Esophagus muscularis mucosa (tissue), 4 donors: ENCODE measurements around the gene LAMP5. TPM values are rescaled to one million over a fixed set of nuclear protein-coding genes. Genes with fewer than 3 reads are reported as not detected.

Source experiments
- DNase-seq: peaks from one replicate; pipeline ENCODE4 v3.0.0-alpha.2; 2017; ENCODE audit errors: extremely low spot score
- H3K27ac ChIP-seq, 4 donors: fragments of 200-600 bp; sonication (generic); replicated peaks in 1 of 4; 1 replicate in 3 of 4; 2 replicates in 1 of 4; pipeline ENCODE4 v1.5.1; 2016 to 2019; ENCODE audit warnings: mild to moderate bottlenecking in 1 of 4
- H3K27me3 ChIP-seq, 4 donors: fragments of 200-600 bp; sonication (generic); one replicate each; pipeline versions ENCODE4 v1.5.1 to v1.6.0; 2016 to 2019
- H3K36me3 ChIP-seq, 4 donors: fragments of 200-600 bp; sonication (generic); one replicate each; pipeline ENCODE4 v1.5.1; 2016 to 2019
- H3K4me1 ChIP-seq, 4 donors: fragments of 200-600 bp; sonication (generic); one replicate each; pipeline ENCODE4 v1.5.1; 2016 to 2019
- H3K4me3 ChIP-seq, 4 donors: fragments of 200-600 bp; sonication (generic); 1 replicate in 2 of 4; 2 replicates in 2 of 4; pipeline ENCODE4 v1.5.1; 2016 to 2019; ENCODE audit warnings: mild to moderate bottlenecking in 4 of 4, moderate library complexity in 1 of 4
- H3K9me3 ChIP-seq, 4 donors: fragments of 200-600 bp; sonication (generic); 1 replicate in 3 of 4; 2 replicates in 1 of 4; pipeline ENCODE4 v1.5.1; 2016 to 2019
- EP300 ChIP-seq: sonication (generic); formaldehyde crosslinking; IDR thresholded peaks from one replicate; pipeline ENCODE4 v1.6.1; 2017; ENCODE audit warnings: antibody characterized with exemption
- POLR2A ChIP-seq: fragments of 450-650 bp; IDR thresholded peaks from one replicate; pipeline ENCODE4 v1.6.1; 2017; ENCODE audit warnings: antibody characterized with exemption, moderate library complexity, mild to moderate bottlenecking, low read depth
- POLR2AphosphoS5 ChIP-seq, 2 donors: sonication (generic); formaldehyde crosslinking; IDR thresholded peaks; one replicate each; pipeline ENCODE4 v1.6.1; 2017; ENCODE audit warnings: antibody characterized with exemption in 2 of 2
- WGBS: methylation state at CpG from one replicate; pipeline ENCODE4 v1.1.5; 2018; 5-methylcytosine and 5-hydroxymethylcytosine counted together
- intact Hi-C: fragments of 100-400 bp; cut with DNase I; formaldehyde crosslinking; loops from one replicate; pipeline ENCODE4 v1.15.1; 2023
- total RNA-seq, 4 donors: library from RNA; depleted of rRNA; stranded (reverse); fragments of >200 nt; gene quantifications; one replicate each; pipeline versions ENCODE4 v1.1.0 to v1.2.1, GENCODE V29; 2016
- TF ChIP-seq, protein P1 (sequence below), 3 experiments: fragments of 200-600 bp in 2 of 3; fragments of 450-650 bp in 1 of 3; sonication (generic) in 2 of 3; IDR thresholded peaks; one replicate each; pipeline ENCODE4 v1.5.1; 2017 to 2019; ENCODE audit warnings: antibody characterized with exemption in 3 of 3, mild to moderate bottlenecking in 2 of 3, moderate library complexity in 1 of 3

The LAMP5 gene
- total RNA-seq, 4 donors from 2014 or later, result 0.17 TPM; not detected in 3

DNA sequence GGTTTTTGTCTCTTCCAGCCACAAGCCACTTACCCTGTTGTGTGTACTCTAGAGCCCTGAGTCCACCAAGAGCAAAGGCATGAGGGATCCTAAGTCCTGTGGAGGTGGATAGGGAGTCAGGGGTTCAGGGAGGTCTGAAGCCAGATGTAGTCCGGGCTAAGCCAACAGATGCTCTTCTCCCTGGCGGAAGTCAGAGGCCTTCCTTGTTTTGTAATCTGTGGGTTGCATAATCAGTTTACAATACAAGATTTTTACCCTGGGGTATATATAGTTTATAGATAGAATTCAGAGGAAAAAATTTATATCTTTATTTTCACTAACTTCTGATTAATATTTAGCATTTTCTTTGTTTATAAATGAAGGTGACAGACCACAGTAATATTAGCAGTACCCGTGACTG lies 9.2 kb downstream of the LAMP5 start:
- intact Hi-C loops, result no loop called here
- TF ChIP-seq POLR2A, result no peak
- TF ChIP-seq EP300, result no peak
- no peak for TF ChIP-seq POLR2AphosphoS5 (IDR thresholded peaks at IDR 0.05)
- TF ChIP-seq, protein P1, sequence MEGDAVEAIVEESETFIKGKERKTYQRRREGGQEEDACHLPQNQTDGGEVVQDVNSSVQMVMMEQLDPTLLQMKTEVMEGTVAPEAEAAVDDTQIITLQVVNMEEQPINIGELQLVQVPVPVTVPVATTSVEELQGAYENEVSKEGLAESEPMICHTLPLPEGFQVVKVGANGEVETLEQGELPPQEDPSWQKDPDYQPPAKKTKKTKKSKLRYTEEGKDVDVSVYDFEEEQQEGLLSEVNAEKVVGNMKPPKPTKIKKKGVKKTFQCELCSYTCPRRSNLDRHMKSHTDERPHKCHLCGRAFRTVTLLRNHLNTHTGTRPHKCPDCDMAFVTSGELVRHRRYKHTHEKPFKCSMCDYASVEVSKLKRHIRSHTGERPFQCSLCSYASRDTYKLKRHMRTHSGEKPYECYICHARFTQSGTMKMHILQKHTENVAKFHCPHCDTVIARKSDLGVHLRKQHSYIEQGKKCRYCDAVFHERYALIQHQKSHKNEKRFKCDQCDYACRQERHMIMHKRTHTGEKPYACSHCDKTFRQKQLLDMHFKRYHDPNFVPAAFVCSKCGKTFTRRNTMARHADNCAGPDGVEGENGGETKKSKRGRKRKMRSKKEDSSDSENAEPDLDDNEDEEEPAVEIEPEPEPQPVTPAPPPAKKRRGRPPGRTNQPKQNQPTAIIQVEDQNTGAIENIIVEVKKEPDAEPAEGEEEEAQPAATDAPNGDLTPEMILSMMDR (IDR thresholded peaks at IDR 0.05), result no peak
- 70% methylated on average over 3 of the region's 3 CpGs for WGBS

DNA sequence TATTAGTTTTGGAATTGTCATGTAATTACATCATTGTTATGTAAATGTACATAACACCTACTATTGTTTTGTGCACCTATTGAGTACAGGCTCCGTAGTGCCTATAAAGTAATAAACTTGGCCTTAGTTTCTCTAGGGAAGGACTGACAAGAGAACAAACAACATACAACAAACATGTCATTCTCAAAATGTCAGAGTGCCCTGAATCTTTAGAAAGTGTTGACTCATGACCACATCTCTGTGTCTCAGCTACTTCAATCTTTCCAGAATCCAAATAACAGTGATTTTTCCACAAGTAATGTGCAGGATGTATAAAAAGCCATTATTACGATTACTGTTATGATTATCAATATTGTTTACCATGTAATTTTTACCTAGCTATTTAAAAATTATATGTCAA lies 17.2 kb downstream of the LAMP5 start:
- Histone ChIP-seq H3K27me3 (peaks cover 0 to 4% (median 0%) of the 10 kb centered on the region in 4 donors), H3K36me3 (no peaks in the 10 kb centered on the region), H3K4me3 (no peak overlapping the region), H3K9me3 (no peaks in the 10 kb centered on the region), H3K4me1 (no peaks in the 10 kb centered on the region), H3K27ac (no peak overlapping the region)
- 78% methylated on average over 2 of the region's 2 CpGs for WGBS
- intact Hi-C loops, result no loop called here
- TF ChIP-seq EP300 (no peak), POLR2AphosphoS5 (IDR thresholded peaks at IDR 0.05) (no peak)
- TF ChIP-seq, protein P1 (IDR thresholded peaks at IDR 0.05), result no peak
- DNase-seq, result no peak

More for the DNA sequence above, 9.2 kb downstream of the LAMP5 start:
- H3K27me3 ChIP-seq, result peaks cover 0 to 19% (median 3%) of the 10 kb centered on the region in 4 donors
- DNase-seq, result peak; percentile 88
- H3K9me3 ChIP-seq, result no peaks in the 10 kb centered on the region
- no peaks in the 10 kb centered on the region for H3K4me1 ChIP-seq
- no peak overlapping the region for H3K4me3 ChIP-seq
- H3K27ac ChIP-seq, result no peak overlapping the region
- H3K36me3 ChIP-seq, result no peaks in the 10 kb centered on the region

DNA sequence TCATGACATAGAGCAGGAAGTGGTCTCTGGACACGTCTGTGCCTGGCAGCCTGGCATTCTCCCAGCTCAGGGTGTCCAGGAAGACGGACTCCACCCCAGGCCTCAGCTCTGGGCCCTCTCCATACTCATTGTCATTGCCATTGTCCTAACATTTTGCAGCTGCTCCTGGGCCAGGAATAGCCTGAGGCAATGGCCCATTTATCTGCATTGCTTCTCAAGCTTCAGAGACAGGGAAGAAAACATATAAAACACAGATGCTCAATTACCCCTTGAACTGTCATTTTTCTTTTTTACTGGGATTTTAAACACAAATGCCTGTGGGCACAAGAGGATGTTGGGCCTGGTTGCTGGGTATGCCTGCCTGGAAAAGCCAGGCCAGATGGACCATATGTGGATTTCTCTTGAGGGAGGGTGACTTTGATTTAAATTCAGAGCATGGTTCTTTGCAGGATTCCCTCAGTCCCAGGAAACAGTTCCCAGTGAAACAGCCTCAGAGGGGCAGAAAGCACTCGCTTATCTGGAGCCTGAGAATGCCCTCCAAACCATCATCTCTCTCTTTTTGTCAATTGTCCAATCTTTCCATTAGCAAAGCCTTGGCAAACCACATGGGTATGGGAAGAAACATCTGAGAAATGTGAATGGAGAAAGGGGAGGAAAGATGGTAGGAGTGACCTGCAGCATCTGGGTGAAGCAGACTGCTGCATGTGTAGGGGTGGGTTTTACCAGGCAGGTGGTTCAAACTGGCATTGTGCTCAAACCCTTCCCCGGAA lies 17.9 kb downstream of the LAMP5 start:
- Histone ChIP-seq H3K27me3 (peaks cover 0 to 4% (median 0%) of the 10 kb centered on the region in 4 donors), H3K9me3 (no peaks in the 10 kb centered on the region), H3K27ac (no peak overlapping the region), H3K36me3 (no peaks in the 10 kb centered on the region), H3K4me3 (no peak overlapping the region), H3K4me1 (no peaks in the 10 kb centered on the region)
- WGBS, result 69% methylated on average over 4 of the region's 4 CpGs
- TF ChIP-seq EP300 (no peak), POLR2AphosphoS5 (IDR thresholded peaks at IDR 0.05) (no peak), POLR2A (no peak)
- TF ChIP-seq, protein P1 (IDR thresholded peaks at IDR 0.05), result no peak
- intact Hi-C loops, result no loop called here
- DNase-seq, result peak; percentile 17

DNA sequence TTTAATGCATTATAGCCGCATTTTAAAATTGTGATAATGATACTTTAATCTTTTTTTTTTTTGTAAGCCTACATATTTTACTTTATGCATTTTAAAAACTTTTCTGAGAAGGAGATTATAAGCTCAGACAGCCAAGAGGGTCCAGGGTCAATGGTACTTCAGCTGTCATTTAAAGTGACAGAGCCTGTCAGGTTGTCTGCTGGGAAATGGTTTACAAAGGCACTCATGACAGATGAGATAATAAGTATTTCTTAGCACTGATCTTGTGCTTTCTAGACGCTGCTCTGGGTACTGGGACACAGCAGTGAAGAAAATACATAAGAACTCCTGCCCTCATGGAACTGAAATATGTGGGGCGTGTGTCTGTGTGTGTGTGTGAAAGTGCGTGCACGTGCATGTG lies 19.6 kb downstream of the LAMP5 start:
- intact Hi-C loops, result no loop called here
- DNase-seq, result peak; percentile 14
- no peaks in the 10 kb centered on the region for H3K4me1 ChIP-seq
- peaks cover 0 to 4% (median 0%) of the 10 kb centered on the region in 4 donors for H3K27me3 ChIP-seq
- H3K4me3 ChIP-seq, result no peak overlapping the region
- no peaks in the 10 kb centered on the region for H3K36me3 ChIP-seq
- no peaks in the 10 kb centered on the region for H3K9me3 ChIP-seq
- TF ChIP-seq, protein P1 (IDR thresholded peaks at IDR 0.05), result no peak
- TF ChIP-seq EP300 (no peak), POLR2AphosphoS5 (IDR thresholded peaks at IDR 0.05) (no peak), POLR2A (no peak)
- 84% methylated on average over 5 of the region's 5 CpGs for WGBS
- no peak overlapping the region for H3K27ac ChIP-seq
